Parathyroid adenoma (tissue), 2 donors: ENCODE results near the gene SEZ6L2.
"Not testable (repeated sequence)": the region's sequence is repeated elsewhere in the genome, so short reads cannot be mapped to it uniquely, and the experiment has no call there.

ENCODE experiments used
- H2AFZ ChIP-seq: fragments of 300-600 bp; sonication (generic); one replicate; pipeline ENCODE4 v1.7.0; 2017; ENCODE audit warnings: antibody characterized with exemption, mild to moderate bottlenecking
- H3K27ac ChIP-seq: fragments of 300-600 bp; sonication (generic); one replicate; pipeline ENCODE4 v1.7.0; 2017
- H3K27me3 ChIP-seq: fragments of 300-600 bp; sonication (generic); one replicate; pipeline ENCODE4 v1.7.0; 2017; ENCODE audit warnings: low read length; ENCODE audit not compliant: control insufficient read depth, insufficient read depth
- H3K36me3 ChIP-seq: fragments of 300-600 bp; sonication (generic); one replicate; pipeline ENCODE4 v1.7.0; 2017; ENCODE audit warnings: low read length; ENCODE audit not compliant: control insufficient read depth, insufficient read depth
- H3K4me1 ChIP-seq: fragments of 300-600 bp; sonication (generic); one replicate; pipeline ENCODE4 v1.7.0; 2017; ENCODE audit warnings: control low read depth
- H3K4me2 ChIP-seq: fragments of 300-600 bp; sonication (generic); one replicate; pipeline ENCODE4 v1.7.0; 2017; ENCODE audit warnings: low read length
- H3K4me3 ChIP-seq: fragments of 300-600 bp; sonication (generic); one replicate; pipeline ENCODE4 v1.7.0; 2017; ENCODE audit warnings: low read depth, low read length
- H3K79me2 ChIP-seq: fragments of 300-600 bp; sonication (generic); one replicate; pipeline ENCODE4 v1.7.0; 2017; ENCODE audit warnings: control low read depth
- H3K9ac ChIP-seq: fragments of 300-600 bp; sonication (generic); one replicate; pipeline ENCODE4 v1.7.0; 2017; ENCODE audit warnings: mild to moderate bottlenecking
- H3K9me3 ChIP-seq: fragments of 300-600 bp; sonication (generic); one replicate; pipeline ENCODE4 v1.7.0; 2017; ENCODE audit warnings: low read length; ENCODE audit not compliant: control insufficient read depth
- CTCF ChIP-seq: fragments of 300-600 bp; sonication (generic); IDR thresholded peaks from one replicate; pipeline ENCODE4 v1.7.0; 2017; ENCODE audit warnings: antibody characterized with exemption, mild to moderate bottlenecking
- donor health status: primary hyperparathyroidism.

The SEZ6L2 gene

GRCh38 chr16:29899516-29900101, at the start of gene SEZ6L2:
Gene SEZ6L2, minus strand, starts transcription at chr16:29899550. Its CDS starts 531 bp downstream, at chr16:29899019.
- Histone ChIP-seq H3K9me3 (no peaks in the 10 kb centered on the region), H3K79me2 (no peaks in the 10 kb centered on the region), H3K4me1 (peaks cover 11% of the 10 kb centered on the region), H3K27me3 (no peaks in the 10 kb centered on the region), H3K4me2 (peak within 1 kb of the TSS; percentile 56), H3K4me3 (peak within 1 kb of the TSS; percentile 22), H2AFZ (peak within 1 kb of the TSS; percentile 97), H3K36me3 (no peaks in the 10 kb centered on the region), H3K9ac (peak within 1 kb of the TSS; percentile 64), H3K27ac (peak within 1 kb of the TSS; percentile 97)
- TF ChIP-seq CTCF: peak; percentile 38

GRCh38 chr16:29947897-29948296, 48.5 kb upstream of the SEZ6L2 start:
- no peaks in the 10 kb centered on the region for H3K36me3 ChIP-seq

GRCh38 chr16:29943846-29944799, 44.8 kb upstream of the SEZ6L2 start:
- Histone ChIP-seq H3K4me1 (peaks cover 15% of the 10 kb centered on the region), H3K9me3 (no peaks in the 10 kb centered on the region), H3K27me3 (no peaks in the 10 kb centered on the region), H3K79me2 (no peaks in the 10 kb centered on the region), H3K9ac (no peak overlapping the region), H3K4me3 (no peak overlapping the region), H3K4me2 (no peak overlapping the region), H3K36me3 (no peaks in the 10 kb centered on the region), H3K27ac (peak overlapping the region; percentile 83), H2AFZ (peak overlapping the region; percentile 81)
- no peak for TF ChIP-seq CTCF

More at GRCh38 chr16:29947897-29948296, 48.5 kb upstream of the SEZ6L2 start:
- no peak for TF ChIP-seq CTCF
- no peak overlapping the region for H3K27ac ChIP-seq
- H2AFZ ChIP-seq: no peak overlapping the region
- H3K4me3 ChIP-seq: no peak overlapping the region
- H3K4me2 ChIP-seq: no peak overlapping the region
- H3K4me1 ChIP-seq: peaks cover 15% of the 10 kb centered on the region
- H3K9me3 ChIP-seq: no peaks in the 10 kb centered on the region
- no peaks in the 10 kb centered on the region for H3K79me2 ChIP-seq
- no peak overlapping the region for H3K9ac ChIP-seq
- H3K27me3 ChIP-seq: no peaks in the 10 kb centered on the region

GRCh38 chr16:29940656-29941055, 41.3 kb upstream of the SEZ6L2 start:
- no peak overlapping the region for H2AFZ ChIP-seq
- H3K36me3 ChIP-seq: no peaks in the 10 kb centered on the region
- no peak overlapping the region for H3K4me3 ChIP-seq
- H3K79me2 ChIP-seq: no peaks in the 10 kb centered on the region
- H3K27me3 ChIP-seq: no peaks in the 10 kb centered on the region
- H3K4me1 ChIP-seq: peaks cover 15% of the 10 kb centered on the region
- H3K4me2 ChIP-seq: no peak overlapping the region
- H3K9ac ChIP-seq: no peak overlapping the region
- TF ChIP-seq CTCF: no peak
- no peaks in the 10 kb centered on the region for H3K9me3 ChIP-seq
- H3K27ac ChIP-seq: no peak overlapping the region

GRCh38 chr16:29931750-29932149, 32.4 kb upstream of the SEZ6L2 start:
- H2AFZ ChIP-seq, H3K27me3 ChIP-seq, H3K79me2 ChIP-seq, H3K9ac ChIP-seq, H3K4me3 ChIP-seq, H3K27ac ChIP-seq, H3K36me3 ChIP-seq, H3K4me1 ChIP-seq, H3K4me2 ChIP-seq, H3K9me3 ChIP-seq: not testable (repeated sequence)
